GM12878 (cell line): ENCODE data around the gene COA4. TPM values are rescaled to one million over a fixed set of nuclear protein-coding genes. Genes with fewer than 3 reads are reported as not detected.

Experiments used
- ATAC-seq: fragments of 200-7000 bp; cut with Tn5 transposase; 3 replicates; pipeline ENCODE4 v1.9.1; 2020; ENCODE audit warnings: mild to moderate bottlenecking, moderate library complexity
- BruUV-seq: library from RNA; stranded (reverse); fragments of 400-500 nt; replicated peaks from 2 replicates; lab custom pipeline; 2021; lab: Mats Ljungman, UMichigan
- CTCF ChIA-PET: fragments of 300-600 bp; sonication (Branson Sonifier 250); formaldehyde crosslinking; extraction: SDS; loops from one replicate; lab custom pipeline; 2021; ENCODE audit warnings: inconsistent platforms; lab: Yijun Ruan, JAX
- POLR2A ChIA-PET: fragments of 350-600 bp; formaldehyde crosslinking; extraction: SDS; loops from one replicate; lab custom pipeline; 2021; ENCODE audit warnings: inconsistent platforms; lab: Charles Lee
- RAD21 ChIA-PET: fragments of 300-600 bp; sonication (Branson Sonifier 250); formaldehyde crosslinking; loops from one replicate; lab custom pipeline; 2023; ENCODE audit warnings: antibody characterized with exemption; ENCODE audit not compliant: unreplicated experiment; lab: Charles Lee
- SMC1A ChIA-PET: fragments of 300-600 bp; sonication (Branson Sonifier 250); formaldehyde crosslinking; loops from one replicate; lab custom pipeline; 2023; ENCODE audit not compliant: unreplicated experiment, uncharacterized antibody; lab: Charles Lee
- DNase-seq: peaks from one replicate; pipeline ENCODE4 v3.0.0-alpha.2; 2011; ENCODE audit warnings: low read depth, low spot score
- FAIRE-seq: peaks from 3 replicates; lab custom pipeline; 2011; peaks lifted over from hg19 to GRCh38; lab: Jason Lieb, UNC
- H2AFZ ChIP-seq: 2 replicates; pipeline ENCODE4 v1.6.0; 2011; ENCODE audit warnings: low read depth, low read length, control low read depth; ENCODE audit not compliant: control insufficient read depth
- H3K27ac ChIP-seq: 2 replicates; pipeline ENCODE4 v1.5.1; 2011; ENCODE audit warnings: control low read depth; ENCODE audit not compliant: control insufficient read depth, insufficient read depth
- H3K27me3 ChIP-seq, 2 experiments: replicated peaks in 1 of 2; 2 replicates each; pipeline versions ENCODE4 v1.6.0 to v1.6.1; 2011; ENCODE audit warnings: low read length in 1 of 2; ENCODE audit not compliant: control insufficient read depth in 2 of 2, insufficient read depth in 2 of 2
- H3K36me3 ChIP-seq, 2 experiments: 2 replicates each; pipeline ENCODE4 v1.5.1; 2011; ENCODE audit warnings: low read length in 1 of 2; ENCODE audit not compliant: control insufficient read depth in 2 of 2, insufficient read depth in 2 of 2
- H3K4me1 ChIP-seq: 2 replicates; pipeline ENCODE4 v1.6.1; 2011; ENCODE audit warnings: mild to moderate bottlenecking, low read length, moderate library complexity, mixed read lengths; ENCODE audit not compliant: control insufficient read depth, insufficient read depth
- H3K4me2 ChIP-seq: 2 replicates; pipeline ENCODE4 v1.6.0; 2011; ENCODE audit warnings: control low read depth; ENCODE audit not compliant: control insufficient read depth, insufficient read depth
- H3K4me3 ChIP-seq: fragments of 200-600 bp; sonication (generic); 2 replicates; pipeline ENCODE4 v1.5.1; 2016
- H3K79me2 ChIP-seq: 2 replicates; pipeline ENCODE4 v1.6.0; 2011; ENCODE audit warnings: low read length; ENCODE audit not compliant: control insufficient read depth, insufficient read depth
- H3K9ac ChIP-seq: 2 replicates; pipeline ENCODE4 v1.8.0; 2011; ENCODE audit warnings: low read length, control low read depth, mixed read lengths; ENCODE audit not compliant: control insufficient read depth, insufficient read depth
- H3K9me3 ChIP-seq: replicated peaks from 3 replicates; pipeline ENCODE4 v1.5.1; 2011; ENCODE audit warnings: mild to moderate bottlenecking, low read length; ENCODE audit not compliant: control insufficient read depth, insufficient read depth
- H4K20me1 ChIP-seq: 2 replicates; pipeline ENCODE4 v1.6.0; 2011; ENCODE audit not compliant: control insufficient read depth, insufficient read depth
- BCL3 ChIP-seq: IDR thresholded peaks from 2 replicates; pipeline ENCODE4 v1.6.1; 2011; ENCODE audit warnings: borderline replicate concordance, low read depth, mild to moderate bottlenecking, moderate library complexity, low read length; ENCODE audit not compliant: insufficient read depth, poor library complexity, severe bottlenecking
- CBX5 ChIP-seq: sonication (generic); IDR thresholded peaks from 2 replicates; pipeline ENCODE4 v1.6.1; 2016; ENCODE audit warnings: low read depth, moderate library complexity, mild to moderate bottlenecking, inconsistent platforms
- GATAD2B ChIP-seq: fragments of 450-650 bp; conservative IDR thresholded peaks from 2 replicates; pipeline ENCODE4 v1.6.1; 2017; ENCODE audit warnings: low read depth, mild to moderate bottlenecking, moderate library complexity
- HDAC2 ChIP-seq: fragments of 200-600 bp; sonication (generic); IDR thresholded peaks from 2 replicates; pipeline ENCODE4 v1.6.1; 2017
- JUNB ChIP-seq: IDR thresholded peaks from 2 replicates; pipeline ENCODE4 v1.6.1; 2016; ENCODE audit warnings: antibody characterized with exemption, mild to moderate bottlenecking
- KDM1A ChIP-seq: fragments of 200-600 bp; sonication (generic); IDR thresholded peaks from 2 replicates; pipeline ENCODE4 v1.6.1; 2016; ENCODE audit warnings: borderline replicate concordance
- NFYA ChIP-seq: IDR thresholded peaks from 2 replicates; pipeline ENCODE4 v1.6.1; 2011; ENCODE audit warnings: low read depth, mild to moderate bottlenecking, low read length, improper control_type of control experiment, borderline replicate concordance
- RAD51 ChIP-seq: fragments of 450-650 bp; IDR thresholded peaks from 2 replicates; pipeline ENCODE4 v1.6.1; 2016; ENCODE audit warnings: moderate library complexity, mild to moderate bottlenecking, inconsistent platforms
- RCOR1 ChIP-seq: conservative IDR thresholded peaks from 2 replicates; pipeline ENCODE4 v1.6.1; 2012; ENCODE audit warnings: low read depth, low read length, improper control_type of control experiment
- RELA ChIP-seq: fragments of 450-650 bp; IDR thresholded peaks from 2 replicates; pipeline ENCODE4 v1.8.0; 2014; ENCODE audit warnings: borderline replicate concordance; ENCODE audit not compliant: partially characterized antibody
- SREBF1 ChIP-seq: IDR thresholded peaks from 2 replicates; pipeline ENCODE4 v1.6.1; 2012; ENCODE audit warnings: mild to moderate bottlenecking, low read length
- WRNIP1 ChIP-seq: IDR thresholded peaks from 2 replicates; pipeline ENCODE4 v1.6.1; 2011; ENCODE audit warnings: low read depth, low read length, improper control_type of control experiment, borderline replicate concordance
- ZNF217 ChIP-seq: fragments of 450-650 bp; IDR thresholded peaks from 2 replicates; pipeline ENCODE4 v1.6.1; 2017; ENCODE audit warnings: antibody characterized with exemption, mild to moderate bottlenecking
- ZSCAN29 ChIP-seq: fragments of 450-650 bp; IDR thresholded peaks from 2 replicates; pipeline ENCODE4 v1.6.1; 2017; ENCODE audit warnings: mild to moderate bottlenecking, moderate library complexity
- WGBS: methylation state at CpG from one replicate; pipeline ENCODE4 v1.1.6; 2016; ENCODE audit warnings: low lambda C conversion rate; ENCODE audit not compliant: insufficient replicate concordance, insufficient coverage; ENCODE audit errors: missing lambda C conversion rate; 5-methylcytosine and 5-hydroxymethylcytosine counted together
- in situ Hi-C: fragments of 300-500 bp; cut with MboI; formaldehyde crosslinking; loops from 9 replicates; pipeline ENCODE4 v1.14.3; 2018; ENCODE audit warnings: mixed read lengths
- intact Hi-C: fragments of 100-400 bp; cut with micrococcal nuclease; formaldehyde crosslinking; loops from one replicate; pipeline ENCODE4 v1.14.2; 2022; ENCODE audit not compliant: unreplicated experiment
- polyA plus RNA-seq, 11 experiments: library from polyadenylated mRNA; depleted of rRNA in 4 of 11; unstranded in 6 of 11; stranded (reverse) in 5 of 11; fragments of >200 nt; fragmentation: Nextera tagmentation in 4 of 11; fragmentation: Illumina TruSeq in 1 of 11; extraction: Ambion mirVana in 4 of 11; extraction: Trizol in 1 of 11; gene quantifications; 1 replicate in 1 of 11; 2 replicates in 10 of 11; pipeline versions ENCODE4 v1.2.1 to v1.2.3, GENCODE V29; 2011 to 2016; ENCODE audit warnings: inconsistent platforms in 2 of 11, missing spikeins in 2 of 11, low read depth in 1 of 11
- total RNA-seq, 4 experiments: library from RNA; depleted of rRNA in 3 of 4; stranded (reverse); fragments of >200 nt in 3 of 4; fragmentation: Illumina TruSeq in 1 of 4; extraction: Trizol in 1 of 4; gene quantifications; 2 replicates each; pipeline versions ENCODE4 v1.2.1 to v1.2.3, GENCODE V29; 2013 to 2021
- TF ChIP-seq, protein P1 (sequence below): IDR thresholded peaks from 2 replicates; pipeline ENCODE4 v1.6.1; 2012; ENCODE audit warnings: low read depth, low read length, improper control_type of control experiment
- TF ChIP-seq, protein P2 (sequence below): fragments of 450-650 bp; IDR thresholded peaks from 2 replicates; pipeline ENCODE4 v1.6.1; 2017; ENCODE audit warnings: mild to moderate bottlenecking, moderate library complexity
- TF ChIP-seq, protein P3 (sequence below): fragments of 450-650 bp; IDR thresholded peaks from 2 replicates; pipeline ENCODE4 v1.6.1; 2016; ENCODE audit warnings: mild to moderate bottlenecking

The COA4 gene
- total and polyA plus RNA-seq, 10 of the 15 experiments (the other 5 are each of a cell fraction or from before 2014, with no cell fraction given) = 84.8 to 180 (median 104) TPM

DNA sequence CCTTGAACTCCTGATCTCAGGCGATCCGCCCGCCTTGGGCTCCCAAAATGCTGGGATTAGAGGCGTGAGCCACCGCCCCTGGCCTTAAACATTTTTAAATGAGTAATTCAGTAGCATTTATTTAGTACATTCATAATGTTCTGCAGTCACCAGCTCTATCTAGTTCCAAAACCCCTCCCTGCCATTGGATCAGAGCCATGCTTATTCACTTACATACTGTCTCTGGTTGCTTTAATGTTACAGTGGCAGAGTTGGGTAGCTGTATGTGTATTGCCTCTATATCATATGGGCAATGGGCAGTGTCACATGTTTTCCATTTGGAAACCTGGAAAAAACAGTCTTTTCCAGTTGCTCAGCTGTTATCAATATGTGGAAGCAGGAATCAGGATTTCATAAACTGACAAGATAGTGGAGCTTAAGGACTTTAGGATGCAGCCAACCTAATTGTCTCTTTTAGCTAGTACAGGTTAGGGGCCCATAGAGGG lies 10.5 kb downstream of the COA4 start:
- no peaks in the 10 kb centered on the region for H3K4me1 ChIP-seq
- H3K36me3 ChIP-seq = peaks cover 0 to 3% of the 10 kb centered on the region in 2 experiments; a peak in 2 of 4 replicates
- intact Hi-C loops = no loop called here
- H3K79me2 ChIP-seq = no peaks in the 10 kb centered on the region
- TF ChIP-seq RCOR1 (no peak), BCL3 (no peak), WRNIP1 (no peak), CBX5 (no peak), ZNF217 (no peak), ZSCAN29 (no peak), RELA (no peak), KDM1A (no peak), NFYA (no peak), SREBF1 (no peak), JUNB (no peak), RAD51 (no peak), HDAC2 (no peak), GATAD2B (no peak)
- TF ChIP-seq, protein P1, sequence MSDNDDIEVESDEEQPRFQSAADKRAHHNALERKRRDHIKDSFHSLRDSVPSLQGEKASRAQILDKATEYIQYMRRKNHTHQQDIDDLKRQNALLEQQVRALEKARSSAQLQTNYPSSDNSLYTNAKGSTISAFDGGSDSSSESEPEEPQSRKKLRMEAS = no peak
- TF ChIP-seq, protein P2, sequence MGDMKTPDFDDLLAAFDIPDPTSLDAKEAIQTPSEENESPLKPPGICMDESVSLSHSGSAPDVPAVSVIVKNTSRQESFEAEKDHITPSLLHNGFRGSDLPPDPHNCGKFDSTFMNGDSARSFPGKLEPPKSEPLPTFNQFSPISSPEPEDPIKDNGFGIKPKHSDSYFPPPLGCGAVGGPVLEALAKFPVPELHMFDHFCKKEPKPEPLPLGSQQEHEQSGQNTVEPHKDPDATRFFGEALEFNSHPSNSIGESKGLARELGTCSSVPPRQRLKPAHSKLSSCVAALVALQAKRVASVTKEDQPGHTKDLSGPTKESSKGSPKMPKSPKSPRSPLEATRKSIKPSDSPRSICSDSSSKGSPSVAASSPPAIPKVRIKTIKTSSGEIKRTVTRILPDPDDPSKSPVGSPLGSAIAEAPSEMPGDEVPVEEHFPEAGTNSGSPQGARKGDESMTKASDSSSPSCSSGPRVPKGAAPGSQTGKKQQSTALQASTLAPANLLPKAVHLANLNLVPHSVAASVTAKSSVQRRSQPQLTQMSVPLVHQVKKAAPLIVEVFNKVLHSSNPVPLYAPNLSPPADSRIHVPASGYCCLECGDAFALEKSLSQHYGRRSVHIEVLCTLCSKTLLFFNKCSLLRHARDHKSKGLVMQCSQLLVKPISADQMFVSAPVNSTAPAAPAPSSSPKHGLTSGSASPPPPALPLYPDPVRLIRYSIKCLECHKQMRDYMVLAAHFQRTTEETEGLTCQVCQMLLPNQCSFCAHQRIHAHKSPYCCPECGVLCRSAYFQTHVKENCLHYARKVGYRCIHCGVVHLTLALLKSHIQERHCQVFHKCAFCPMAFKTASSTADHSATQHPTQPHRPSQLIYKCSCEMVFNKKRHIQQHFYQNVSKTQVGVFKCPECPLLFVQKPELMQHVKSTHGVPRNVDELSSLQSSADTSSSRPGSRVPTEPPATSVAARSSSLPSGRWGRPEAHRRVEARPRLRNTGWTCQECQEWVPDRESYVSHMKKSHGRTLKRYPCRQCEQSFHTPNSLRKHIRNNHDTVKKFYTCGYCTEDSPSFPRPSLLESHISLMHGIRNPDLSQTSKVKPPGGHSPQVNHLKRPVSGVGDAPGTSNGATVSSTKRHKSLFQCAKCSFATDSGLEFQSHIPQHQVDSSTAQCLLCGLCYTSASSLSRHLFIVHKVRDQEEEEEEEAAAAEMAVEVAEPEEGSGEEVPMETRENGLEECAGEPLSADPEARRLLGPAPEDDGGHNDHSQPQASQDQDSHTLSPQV = no peak
- TF ChIP-seq, protein P3, sequence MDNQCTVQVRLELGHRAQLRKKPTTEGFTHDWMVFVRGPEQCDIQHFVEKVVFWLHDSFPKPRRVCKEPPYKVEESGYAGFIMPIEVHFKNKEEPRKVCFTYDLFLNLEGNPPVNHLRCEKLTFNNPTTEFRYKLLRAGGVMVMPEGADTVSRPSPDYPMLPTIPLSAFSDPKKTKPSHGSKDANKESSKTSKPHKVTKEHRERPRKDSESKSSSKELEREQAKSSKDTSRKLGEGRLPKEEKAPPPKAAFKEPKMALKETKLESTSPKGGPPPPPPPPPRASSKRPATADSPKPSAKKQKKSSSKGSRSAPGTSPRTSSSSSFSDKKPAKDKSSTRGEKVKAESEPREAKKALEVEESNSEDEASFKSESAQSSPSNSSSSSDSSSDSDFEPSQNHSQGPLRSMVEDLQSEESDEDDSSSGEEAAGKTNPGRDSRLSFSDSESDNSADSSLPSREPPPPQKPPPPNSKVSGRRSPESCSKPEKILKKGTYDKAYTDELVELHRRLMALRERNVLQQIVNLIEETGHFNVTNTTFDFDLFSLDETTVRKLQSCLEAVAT = no peak
- TF ChIP-seq, all 136 proteins: peak for 0
- ATAC-seq = no peak
- Histone ChIP-seq H4K20me1 (no peaks in the 10 kb centered on the region), H3K9me3 (no peaks in the 10 kb centered on the region), H3K27ac (no peak overlapping the region), H3K9ac (no peak overlapping the region), H2AFZ (no peak overlapping the region), H3K4me2 (no peak overlapping the region), H3K4me3 (no peak overlapping the region), H3K27me3 (no peaks in the 10 kb centered on the region)
- 100% methylated on average over 5 of the region's 5 CpGs for WGBS
- no peak for FAIRE-seq
- ChIA-PET POLR2A (interaction anchor here (0.5 to 1.5 kb wide), 3 partner anchors 11 to 40 kb away, joined by 3 to 4 read pairs (median 3); no protein-coding TSS in a partner anchor), CTCF (no interaction called here), RAD21 (no interaction called here), SMC1A (interaction anchor here (0.9 to 1.2 kb wide), 2 partner anchors 9 to 23 kb away, joined by 3 read pairs; no protein-coding TSS in a partner anchor)
- no peak for DNase-seq
- BruUV-seq = no TSS peak
- in situ Hi-C loops = no loop called here
